Measurements from ENCODE around the gene FOXC1.

DNA sequence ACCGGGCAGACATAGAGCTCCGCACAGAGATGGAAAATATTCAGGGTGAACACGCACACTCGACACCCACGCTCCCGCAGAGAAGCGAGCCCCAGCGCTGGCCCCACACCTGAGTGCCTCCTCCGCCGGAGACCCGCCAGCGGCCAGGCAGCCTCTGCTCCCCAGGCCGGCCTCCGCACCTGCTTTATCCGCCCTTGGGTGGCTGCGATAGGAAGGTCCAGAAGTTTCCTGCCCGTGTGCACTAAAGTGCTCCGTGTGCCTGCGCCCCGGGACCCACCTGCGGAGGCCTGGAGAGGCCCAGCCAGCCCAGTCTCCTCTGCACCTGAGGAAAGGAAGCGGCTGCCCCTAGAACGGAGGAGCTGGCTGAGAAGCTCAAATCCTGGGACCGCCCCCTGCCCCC is 10.8 kb upstream of the FOXC1 start:
- TF ChIP-seq EZH2 (IDR thresholded peaks at IDR 0.05; ENCODE audit: borderline replicate concordance): no peak
- TF ChIP-seq, protein P1, sequence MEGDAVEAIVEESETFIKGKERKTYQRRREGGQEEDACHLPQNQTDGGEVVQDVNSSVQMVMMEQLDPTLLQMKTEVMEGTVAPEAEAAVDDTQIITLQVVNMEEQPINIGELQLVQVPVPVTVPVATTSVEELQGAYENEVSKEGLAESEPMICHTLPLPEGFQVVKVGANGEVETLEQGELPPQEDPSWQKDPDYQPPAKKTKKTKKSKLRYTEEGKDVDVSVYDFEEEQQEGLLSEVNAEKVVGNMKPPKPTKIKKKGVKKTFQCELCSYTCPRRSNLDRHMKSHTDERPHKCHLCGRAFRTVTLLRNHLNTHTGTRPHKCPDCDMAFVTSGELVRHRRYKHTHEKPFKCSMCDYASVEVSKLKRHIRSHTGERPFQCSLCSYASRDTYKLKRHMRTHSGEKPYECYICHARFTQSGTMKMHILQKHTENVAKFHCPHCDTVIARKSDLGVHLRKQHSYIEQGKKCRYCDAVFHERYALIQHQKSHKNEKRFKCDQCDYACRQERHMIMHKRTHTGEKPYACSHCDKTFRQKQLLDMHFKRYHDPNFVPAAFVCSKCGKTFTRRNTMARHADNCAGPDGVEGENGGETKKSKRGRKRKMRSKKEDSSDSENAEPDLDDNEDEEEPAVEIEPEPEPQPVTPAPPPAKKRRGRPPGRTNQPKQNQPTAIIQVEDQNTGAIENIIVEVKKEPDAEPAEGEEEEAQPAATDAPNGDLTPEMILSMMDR (IDR thresholded peaks at IDR 0.05; ENCODE audit: poor library complexity): no peak

Measured in hepatocyte (in vitro differentiated cells).